ENCODE results near the gene IGHMBP2.

DNA sequence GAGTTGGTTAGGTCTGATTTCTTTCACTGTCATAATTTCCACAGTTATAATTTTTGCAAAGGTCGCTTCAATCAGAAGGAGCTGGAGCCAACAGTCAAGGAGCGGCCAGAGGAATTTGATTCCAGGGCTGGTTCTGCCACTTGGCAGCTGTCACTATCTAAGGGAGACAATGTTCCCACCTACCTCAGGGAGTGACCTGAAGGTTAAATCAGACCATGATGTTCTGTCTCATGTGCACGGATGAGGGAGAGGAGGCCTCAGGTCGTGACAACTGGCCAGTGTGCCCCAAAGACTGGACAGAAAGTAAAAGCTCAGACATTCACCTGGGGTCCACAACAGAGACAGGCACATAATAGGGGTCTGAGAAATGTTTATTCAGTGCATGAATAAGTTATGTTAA lies 69.5 kb downstream of the IGHMBP2 start:
- TF ChIP-seq POLR2AphosphoS5 (IDR thresholded peaks at IDR 0.05; ENCODE audit: borderline replicate concordance, low read depth, low read length) (no peak), EZH2 (IDR thresholded peaks at IDR 0.05) (no peak), FOXP2 (optimal IDR thresholded peaks at IDR 0.05; ENCODE audit: control extremely low read depth, extremely low read length, insufficient read depth) (no peak)

All from SK-N-MC (cell line).